ENCODE results near the gene BPIFA3. TPM values are rescaled to one million over a fixed set of nuclear protein-coding genes. Genes with fewer than 3 reads are reported as not detected.

The BPIFA3 gene
- total RNA-seq, 2 donors from 2014 or later, result 7.7 TPM; not detected in 1

GRCh38 chr20:33262658-33263065 lies 45.5 kb downstream of the BPIFA3 start:
- intact Hi-C loops (cut with DNase I), result no loop called here

GRCh38 chr20:33263784-33264183 lies 46.6 kb downstream of the BPIFA3 start:
- 68% methylated on average over 5 of the region's 5 CpGs for WGBS
- Histone ChIP-seq H3K36me3 (no peaks in the 10 kb centered on the region), H3K4me1 (replicated peaks) (no peaks in the 10 kb centered on the region), H3K4me3 (no peak overlapping the region), H3K27me3 (replicated peaks; ENCODE audit: insufficient read depth) (no peaks in the 10 kb centered on the region), H3K27ac (no peak overlapping the region), H3K9me3 (no peaks in the 10 kb centered on the region)
- DNase-seq (ENCODE audit: low spot score), result no peak
- TF ChIP-seq CTCF (IDR thresholded peaks at IDR 0.05), result no peak
- TF ChIP-seq POLR2A (IDR thresholded peaks at IDR 0.05), result no peak
- TF ChIP-seq POLR2AphosphoS5 (IDR thresholded peaks at IDR 0.05), result no peak
- intact Hi-C loops (cut with DNase I), result no loop called here

More at GRCh38 chr20:33262658-33263065, 45.5 kb downstream of the BPIFA3 start:
- H3K36me3 ChIP-seq, result no peaks in the 10 kb centered on the region
- H3K27me3 ChIP-seq (replicated peaks; ENCODE audit: insufficient read depth), result no peaks in the 10 kb centered on the region
- H3K27ac ChIP-seq, result no peak overlapping the region
- no peaks in the 10 kb centered on the region for H3K4me1 ChIP-seq (replicated peaks)
- H3K9me3 ChIP-seq, result no peaks in the 10 kb centered on the region
- WGBS, result 22% methylated on average over 5 of the region's 5 CpGs
- DNase-seq (ENCODE audit: low spot score), result no peak
- no peak overlapping the region for H3K4me3 ChIP-seq
- TF ChIP-seq POLR2AphosphoS5 (IDR thresholded peaks at IDR 0.05) (no peak), CTCF (IDR thresholded peaks at IDR 0.05) (peak in 2 of 4 experiments; percentile 5 to 35)

GRCh38 chr20:33267701-33268100 lies 50.5 kb downstream of the BPIFA3 start:
- Histone ChIP-seq H3K9me3 (no peaks in the 10 kb centered on the region), H3K27me3 (replicated peaks; ENCODE audit: insufficient read depth) (no peaks in the 10 kb centered on the region), H3K4me1 (replicated peaks) (no peaks in the 10 kb centered on the region), H3K27ac (no peak overlapping the region), H3K4me3 (no peak overlapping the region), H3K36me3 (no peaks in the 10 kb centered on the region)
- no peak for DNase-seq (ENCODE audit: low spot score)
- intact Hi-C loops (cut with DNase I), result no loop called here
- TF ChIP-seq POLR2AphosphoS5 (IDR thresholded peaks at IDR 0.05), result no peak
- TF ChIP-seq POLR2A (IDR thresholded peaks at IDR 0.05), result no peak
- no peak for TF ChIP-seq CTCF (IDR thresholded peaks at IDR 0.05)
- WGBS, result 54% methylated on average over 3 of the region's 3 CpGs

- H3K4me3 ChIP-seq, result no peak overlapping the region
- no peaks in the 10 kb centered on the region for H3K9me3 ChIP-seq
- H3K4me1 ChIP-seq (replicated peaks), result no peaks in the 10 kb centered on the region
- 87% methylated on average over 10 of the region's 10 CpGs for WGBS
- no peak overlapping the region for H3K27ac ChIP-seq
- TF ChIP-seq POLR2AphosphoS5 (IDR thresholded peaks at IDR 0.05) (no peak), CTCF (IDR thresholded peaks at IDR 0.05) (no peak), POLR2A (IDR thresholded peaks at IDR 0.05) (no peak)
- no peaks in the 10 kb centered on the region for H3K36me3 ChIP-seq
- intact Hi-C loops (cut with DNase I), result no loop called here
- H3K27me3 ChIP-seq (replicated peaks; ENCODE audit: insufficient read depth), result peaks cover 2% of the 10 kb centered on the region
- no peak for DNase-seq (ENCODE audit: low spot score)
Observed at GRCh38 chr20:33272155-33272873, 55.2 kb downstream of the BPIFA3 start.

Data from prostate gland (tissue), 2 donors.